K562 (cell line): ENCODE results near the gene HDAC9. TPM values are rescaled to one million over a fixed set of nuclear protein-coding genes. Genes with fewer than 3 reads are reported as not detected.

ENCODE experiments used
- ATAC-seq: fragments of 200-7000 bp; cut with Tn5 transposase; 3 replicates; pipeline ENCODE4 v1.9.1; 2020; ENCODE audit warnings: moderate library complexity
- BruUV-seq: library from RNA; stranded (reverse); fragments of 400-500 nt; replicated peaks from 2 replicates; lab custom pipeline; 2021; lab: Mats Ljungman, UMichigan
- CTCF ChIA-PET: fragments of 300-600 bp; formaldehyde crosslinking; extraction: SDS; loops from one replicate; lab custom pipeline; 2021; ENCODE audit warnings: low intra/inter-chr PET ratio; lab: Yijun Ruan, JAX
- POLR2A ChIA-PET: fragments of 300-600, 350-650 bp; sonication (Branson Sonifier 250); formaldehyde crosslinking; extraction: SDS; loops from one replicate; lab custom pipeline; 2021; ENCODE audit warnings: antibody characterized with exemption, inconsistent platforms; lab: Yijun Ruan, JAX
- DNase-seq, 4 experiments: peaks; one replicate each; pipeline versions ENCODE4 v3.0.0 to v3.0.0-alpha.2; 2011 to 2018; ENCODE audit warnings: low spot score in 3 of 4, mixed read lengths in 3 of 4; ENCODE audit errors: extremely low read depth in 1 of 4
- FAIRE-seq: peaks from 2 replicates; lab custom pipeline; 2011; peaks lifted over from hg19 to GRCh38; lab: Jason Lieb, UNC
- H2AFZ ChIP-seq: 2 replicates; pipeline ENCODE4 v1.6.0; 2011; ENCODE audit warnings: low read depth, low read length, control low read depth, inconsistent platforms
- H3K27ac ChIP-seq: fragments of 200-600 bp; 3 replicates; pipeline ENCODE4 v1.8.0; 2011; ENCODE audit warnings: low read depth, mild to moderate bottlenecking, control low read depth, inconsistent platforms, low read length, moderate library complexity, mixed read lengths; ENCODE audit errors: extremely low read depth
- H3K27me3 ChIP-seq, 2 experiments: fragments of 300-600 bp in 1 of 2; 2 replicates in 1 of 2; 3 replicates in 1 of 2; pipeline versions ENCODE4 v1.6.0 to v1.8.0; 2011; ENCODE audit warnings: inconsistent platforms in 2 of 2, low read length in 2 of 2, mild to moderate bottlenecking in 1 of 2, mixed read lengths in 1 of 2, moderate library complexity in 1 of 2; ENCODE audit not compliant: control insufficient read depth in 2 of 2, insufficient read depth in 2 of 2
- H3K36me3 ChIP-seq: fragments of 300-600 bp; 3 replicates; pipeline ENCODE4 v1.8.0; 2011; ENCODE audit warnings: mild to moderate bottlenecking, low read length, inconsistent platforms; ENCODE audit not compliant: control insufficient read depth, insufficient read depth
- H3K4me1 ChIP-seq, 2 experiments: fragments of 200-600 bp in 1 of 2; replicated peaks in 1 of 2; 2 replicates in 1 of 2; 3 replicates in 1 of 2; pipeline versions ENCODE4 v1.5.1 to v1.8.0; 2011; ENCODE audit warnings: inconsistent platforms in 2 of 2, low read length in 2 of 2, mild to moderate bottlenecking in 1 of 2, mixed read lengths in 1 of 2, moderate library complexity in 1 of 2; ENCODE audit not compliant: control insufficient read depth in 2 of 2, insufficient read depth in 2 of 2
- H3K4me2 ChIP-seq: 2 replicates; pipeline ENCODE4 v1.6.1; 2011; ENCODE audit warnings: low read length, control low read depth, inconsistent platforms, mixed read lengths; ENCODE audit not compliant: insufficient read depth
- H3K4me3 ChIP-seq: fragments of 200-600 bp; sonication (generic), shearing (Covaris generic); 2 replicates; pipeline ENCODE4 v1.5.1; 2016; ENCODE audit warnings: control low read depth, inconsistent platforms
- H3K79me2 ChIP-seq: fragments of 200-600 bp; 3 replicates; pipeline ENCODE4 v1.8.0; 2011; ENCODE audit warnings: low read length, inconsistent platforms; ENCODE audit not compliant: control insufficient read depth, insufficient read depth
- H3K9ac ChIP-seq, 2 experiments: 2 replicates each; pipeline versions ENCODE4 v1.6.0 to v1.6.1; 2011; ENCODE audit warnings: low read depth in 2 of 2, low read length in 2 of 2, control low read depth in 1 of 2, inconsistent platforms in 1 of 2, mild to moderate bottlenecking in 1 of 2, mixed read lengths in 1 of 2; ENCODE audit not compliant: insufficient read depth in 1 of 2
- H3K9me1 ChIP-seq: one replicate; pipeline ENCODE4 v1.6.0; 2011; ENCODE audit warnings: inconsistent platforms, mild to moderate bottlenecking, low read length, moderate library complexity; ENCODE audit not compliant: control insufficient read depth, insufficient read depth
- H3K9me3 ChIP-seq: replicated peaks from 2 replicates; pipeline ENCODE4 v1.5.1; 2011; ENCODE audit warnings: low read depth, low read length, inconsistent platforms; ENCODE audit not compliant: control insufficient read depth, insufficient read depth
- H4K20me1 ChIP-seq: replicated peaks from 2 replicates; pipeline ENCODE4 v1.6.1; 2011; ENCODE audit warnings: low read length, inconsistent platforms, mixed read lengths; ENCODE audit not compliant: control insufficient read depth, insufficient read depth
- ID3 ChIP-seq, 2 experiments: fragments of 250-450 bp in 1 of 2; fragments of 450-650 bp in 1 of 2; sonication (Bioruptor Pico) in 1 of 2; IDR thresholded peaks; 2 replicates each; pipeline versions ENCODE4 v1.6.1 to v1.8.0; 2016 to 2021; ENCODE audit warnings: mild to moderate bottlenecking in 2 of 2, moderate library complexity in 2 of 2, missing compliant biosample characterization in 1 of 2, missing genetic modification characterization in 1 of 2
- MITF ChIP-seq: IDR thresholded peaks from 2 replicates; pipeline ENCODE4 v1.6.1; 2014; ENCODE audit warnings: antibody characterized with exemption
- MYBL2 ChIP-seq, 2 experiments: fragments of 450-650 bp in 1 of 2; sonication (generic) in 1 of 2; formaldehyde crosslinking in 1 of 2; IDR thresholded peaks; 2 replicates each; pipeline versions ENCODE4 v1.6.1 to v1.8.1; 2017 to 2022; ENCODE audit warnings: borderline replicate concordance in 1 of 2, inconsistent platforms in 1 of 2, low read depth in 1 of 2, mild to moderate bottlenecking in 1 of 2, missing genetic modification reagents in 1 of 2, moderate library complexity in 1 of 2
- NFE2L1 ChIP-seq: fragments of 450-650 bp; IDR thresholded peaks from 2 replicates; pipeline ENCODE4 v1.6.1; 2016; ENCODE audit warnings: missing genetic modification characterization, low read depth, mild to moderate bottlenecking, missing compliant biosample characterization, moderate library complexity, borderline replicate concordance
- PHTF2 ChIP-seq: fragments of 250-450 bp; sonication (Bioruptor Pico); IDR thresholded peaks from 2 replicates; pipeline ENCODE4 v1.5.0; 2021; ENCODE audit warnings: mild to moderate bottlenecking
- POLR2G ChIP-seq: fragments of 200-400 bp; formaldehyde crosslinking; IDR thresholded peaks from 2 replicates; pipeline ENCODE4 v1.6.1; 2017; ENCODE audit warnings: low read depth, mild to moderate bottlenecking, antibody characterized with exemption, low read length, moderate library complexity
- SAFB ChIP-seq: fragments of 200-400 bp; formaldehyde crosslinking; IDR thresholded peaks from 2 replicates; pipeline ENCODE4 v1.6.1; 2017; ENCODE audit warnings: low read depth, low read length, borderline replicate concordance
- ZNF253 ChIP-seq: fragments of 250-450 bp; sonication (Bioruptor Pico); conservative IDR thresholded peaks from 2 replicates; pipeline ENCODE4 v1.6.1; 2021; ENCODE audit warnings: mild to moderate bottlenecking
- ZNF518B ChIP-seq: fragments of 250-450 bp; sonication (Bioruptor Pico); IDR thresholded peaks from 2 replicates; pipeline ENCODE4 v1.5.0; 2021; ENCODE audit warnings: mild to moderate bottlenecking, moderate library complexity
- WGBS: fragments of 100-300 bp; shearing (Covaris generic); methylation state at CpG from one replicate; pipeline ENCODE4 v1.1.6; 2016; ENCODE audit warnings: low coverage, mixed read lengths; ENCODE audit not compliant: insufficient coverage; ENCODE audit errors: missing lambda C conversion rate; 5-methylcytosine and 5-hydroxymethylcytosine counted together
- in situ Hi-C: fragments of 300-500 bp; cut with MboI; formaldehyde crosslinking; loops from 4 replicates; pipeline ENCODE4 v1.15.0; 2018; ENCODE audit warnings: inconsistent platforms, mixed read lengths
- intact Hi-C: fragments of 100-400 bp; cut with micrococcal nuclease; formaldehyde crosslinking; loops from 2 replicates; pipeline ENCODE4 v1.14.2; 2022
- polyA plus RNA-seq, 8 experiments: library from polyadenylated mRNA; depleted of rRNA in 4 of 8; stranded (reverse) in 5 of 8; unstranded in 3 of 8; fragments of >200 nt; fragmentation: Nextera tagmentation in 2 of 8; fragmentation: Illumina TruSeq in 1 of 8; extraction: Ambion mirVana in 2 of 8; extraction: Trizol in 1 of 8; gene quantifications; 2 replicates each; pipeline versions ENCODE4 v1.2.1 to v1.2.3, GENCODE V29; 2011 to 2014; ENCODE audit warnings: inconsistent platforms in 1 of 8, missing spikeins in 1 of 8
- total RNA-seq, 7 experiments: library from RNA; depleted of rRNA in 6 of 7; stranded (reverse); fragments of >200 nt in 6 of 7; fragmentation: Illumina TruSeq in 2 of 7; extraction: Trizol in 2 of 7; gene quantifications; 2 replicates each; pipeline versions ENCODE4 v1.2.1 to v1.2.3, GENCODE V29; 2011 to 2021; ENCODE audit warnings: low replicate concordance in 1 of 7

Gene HDAC9
- total and polyA plus RNA-seq, 9 of the 15 experiments (the other 6 are each of a cell fraction or from before 2014, with no cell fraction given): 0.08 to 0.91 (median 0.33) TPM

- Histone ChIP-seq H3K4me3 (no peak overlapping the region), H4K20me1 (no peaks in the 10 kb centered on the region), H3K4me2 (no peak overlapping the region), H3K9me3 (no peaks in the 10 kb centered on the region), H3K9me1 (no peaks in the 10 kb centered on the region), H3K9ac (no peak overlapping the region), H2AFZ (no peak overlapping the region), H3K36me3 (no peaks in the 10 kb centered on the region), H3K27ac (no peak overlapping the region), H3K27me3 (no peaks in the 10 kb centered on the region), H3K79me2 (no peaks in the 10 kb centered on the region), H3K4me1 (no peaks in the 10 kb centered on the region)
- BruUV-seq: no TSS peak
- TF ChIP-seq ZNF253 (CRISPR knock-in tag): no peak
- TF ChIP-seq MITF: no peak
- TF ChIP-seq NFE2L1 (tag): no peak
- TF ChIP-seq ZNF518B (CRISPR knock-in tag): no peak
- TF ChIP-seq POLR2G: no peak
- no peak for TF ChIP-seq MYBL2 (IDR thresholded peaks at IDR 0.05; ENCODE audit: low read depth)
- no peak for TF ChIP-seq MYBL2 (CRISPR knock-in tag; IDR thresholded peaks at IDR 0.05; ENCODE audit: borderline replicate concordance)
- TF ChIP-seq SAFB: no peak
- no peak for TF ChIP-seq PHTF2 (CRISPR knock-in tag)
- TF ChIP-seq ID3 (CRISPR knock-in tag; IDR thresholded peaks at IDR 0.05): no peak
- TF ChIP-seq ID3 (tag; IDR thresholded peaks at IDR 0.05): no peak
- CTCF ChIA-PET: no interaction called here
- POLR2A ChIA-PET: interaction anchor here (0.6 kb wide), 1 partner anchor 38 kb away, joined by 3 read pairs; no protein-coding TSS in a partner anchor
- in situ Hi-C loops (no loop called here), intact Hi-C loops (no loop called here)
- WGBS: 5% methylated on average over 4 of the region's 4 CpGs
- FAIRE-seq (no peak), ATAC-seq (no peak), DNase-seq (no peak)
Observed at GRCh38 chr7:18547509-18548187, 52.1 kb downstream of the HDAC9 start.
